ENCODE data around the gene CPAMD8.

CPAMD8 gene

GRCh38 chr19:16868423-16869130 is 158.0 kb downstream of the CPAMD8 start:
- no peak for DNase-seq

GRCh38 chr19:16867211-16867610 is 159.4 kb downstream of the CPAMD8 start:
- no peak for DNase-seq

GRCh38 chr19:16862826-16863415 is 163.7 kb downstream of the CPAMD8 start:
- DNase-seq, result no peak

GRCh38 chr19:16861834-16862233 is 164.8 kb downstream of the CPAMD8 start:
- no peak for DNase-seq

- no peak for DNase-seq
These were observed 165.6 kb downstream of the CPAMD8 start for GRCh38 chr19:16861011-16861410.

GRCh38 chr19:16860118-16860517 is 166.5 kb downstream of the CPAMD8 start:
- DNase-seq, result no peak

GRCh38 chr19:16859626-16860025 is 167.0 kb downstream of the CPAMD8 start:
- DNase-seq, result no peak

GRCh38 chr19:16856091-16856490 is 170.5 kb downstream of the CPAMD8 start:
- DNase-seq, result no peak

- no peak for DNase-seq
These were observed 173.5 kb downstream of the CPAMD8 start for GRCh38 chr19:16853066-16853465.

- DNase-seq, result no peak
These were observed 175.4 kb downstream of the CPAMD8 start for GRCh38 chr19:16851031-16851712.

- no peak for DNase-seq
These were observed 176.5 kb downstream of the CPAMD8 start for GRCh38 chr19:16850133-16850532.

- DNase-seq, result no peak
These were observed 177.4 kb downstream of the CPAMD8 start for GRCh38 chr19:16849168-16849567.

- no peak for DNase-seq
These were observed 179.2 kb downstream of the CPAMD8 start for GRCh38 chr19:16847430-16847829.

GRCh38 chr19:16846901-16847300 is 179.7 kb downstream of the CPAMD8 start:
- no peak for DNase-seq

Data from right hindlimb (tissue), 1 donor.